Activated CD8-positive, alpha-beta T cell treated with anti-CD3 and anti-CD28 coated beads, Interleukin-2, amount 10 ng/mL, durations not matched to agents 7 days and 5 days (primary cell): ENCODE measurements around the gene MED1. TPM values are rescaled to one million over a fixed set of nuclear protein-coding genes. Genes with fewer than 3 reads are reported as not detected.

Experiments used
- ATAC-seq: fragments of 150-1000 bp; cut with Tn5 transposase; one replicate; pipeline ENCODE4 v1.10.0; 2021; ENCODE audit warnings: moderate library complexity
- CTCF ChIA-PET: fragments of 350-600 bp; sonication (Branson Sonifier 250); formaldehyde crosslinking; loops from one replicate; lab custom pipeline; 2021; ENCODE audit warnings: antibody characterized with exemption; lab: Charles Lee
- POLR2A ChIA-PET: fragments of 350-600 bp; sonication (Branson Sonifier 250); formaldehyde crosslinking; loops from one replicate; lab custom pipeline; 2021; ENCODE audit warnings: antibody characterized with exemption; lab: Charles Lee
- DNase-seq: peaks from one replicate; pipeline ENCODE4 v3.0.0-alpha.2; 2020
- H3K27ac Mint-ChIP-seq: one replicate; pipeline ENCODE4 v1.8.0; 2021; ENCODE audit warnings: mild to moderate bottlenecking, mixed read lengths
- H3K27me3 Mint-ChIP-seq: one replicate; pipeline ENCODE4 v1.8.0; 2021; ENCODE audit warnings: low read depth, mixed read lengths
- H3K36me3 Mint-ChIP-seq: one replicate; pipeline ENCODE4 v1.8.0; 2021; ENCODE audit warnings: low read depth, mixed read lengths
- H3K4me1 Mint-ChIP-seq: one replicate; pipeline ENCODE4 v1.8.0; 2021; ENCODE audit warnings: low read depth, mixed read lengths
- H3K4me3 Mint-ChIP-seq: one replicate; pipeline ENCODE4 v1.8.0; 2021; ENCODE audit warnings: mild to moderate bottlenecking, mixed read lengths
- H3K9me3 Mint-ChIP-seq: one replicate; pipeline ENCODE4 v1.8.0; 2022; ENCODE audit warnings: mixed read lengths; ENCODE audit not compliant: insufficient read depth
- total RNA-seq, 2 experiments: library from RNA; stranded (reverse); gene quantifications; one replicate each; pipeline ENCODE4 v1.2.3, GENCODE V29; 2021

Gene MED1
- total RNA-seq, 2 experiments from 2014 or later: 52.8 to 53.2 TPM

GRCh38 chr17:39359994-39360393, 91.1 kb downstream of the MED1 start:
- CTCF ChIA-PET: no interaction called here
- POLR2A ChIA-PET: no interaction called here
- no peaks in the 10 kb centered on the region for H3K27me3 Mint-ChIP-seq
- no peaks in the 10 kb centered on the region for H3K9me3 Mint-ChIP-seq
- no peak for ATAC-seq
- no peak overlapping the region for H3K4me3 Mint-ChIP-seq
- H3K4me1 Mint-ChIP-seq: no peaks in the 10 kb centered on the region
- no peaks in the 10 kb centered on the region for H3K36me3 Mint-ChIP-seq
- no peak overlapping the region for H3K27ac Mint-ChIP-seq
- DNase-seq: no peak

GRCh38 chr17:39357986-39358385, 93.1 kb downstream of the MED1 start:
- H3K4me1 Mint-ChIP-seq: no peaks in the 10 kb centered on the region
- no peaks in the 10 kb centered on the region for H3K9me3 Mint-ChIP-seq
- POLR2A ChIA-PET: no interaction called here
- H3K4me3 Mint-ChIP-seq: no peak overlapping the region
- no peaks in the 10 kb centered on the region for H3K27me3 Mint-ChIP-seq
- ATAC-seq (no peak), DNase-seq (no peak)
- CTCF ChIA-PET: interaction anchor here (1.3 kb wide), 1 partner anchor 113 kb away, joined by 3 read pairs; no protein-coding TSS in a partner anchor
- H3K27ac Mint-ChIP-seq: no peak overlapping the region
- no peaks in the 10 kb centered on the region for H3K36me3 Mint-ChIP-seq

- H3K9me3 Mint-ChIP-seq: no peaks in the 10 kb centered on the region
- CTCF ChIA-PET: interaction anchor here (1.3 kb wide), 1 partner anchor 113 kb away, joined by 3 read pairs; no protein-coding TSS in a partner anchor
- no peaks in the 10 kb centered on the region for H3K27me3 Mint-ChIP-seq
- POLR2A ChIA-PET: no interaction called here
- no peaks in the 10 kb centered on the region for H3K36me3 Mint-ChIP-seq
- DNase-seq: no peak
- H3K27ac Mint-ChIP-seq: no peak overlapping the region
- no peak for ATAC-seq
- no peaks in the 10 kb centered on the region for H3K4me1 Mint-ChIP-seq
- no peak overlapping the region for H3K4me3 Mint-ChIP-seq
These were observed 93.6 kb downstream of the MED1 start for GRCh38 chr17:39357488-39357887.

Other genes starting within 250 kb of the MED1 start
- gene STAC2, start 225.3 kb downstream of the MED1 start, total RNA-seq: not detected
- gene FBXL20, start 49.6 kb downstream of the MED1 start, total RNA-seq: 10 to 100 TPM; 11.2 to 11.8 TPM
- gene CDK12, start 10.2 kb upstream of the MED1 start, total RNA-seq: 10 to 100 TPM; 77.5 TPM
- gene NEUROD2, start 156.7 kb upstream of the MED1 start, total RNA-seq: not detected
- gene PPP1R1B, start 175.7 kb upstream of the MED1 start, total RNA-seq: not detected
- gene STARD3, start 185.9 kb upstream of the MED1 start, total RNA-seq: 10 to 100 TPM; 69.0 to 72.1 TPM
- gene TCAP, start 214.1 kb upstream of the MED1 start, total RNA-seq: 1 to 10 TPM; 1.3 to 1.8 TPM
- gene PNMT, start 217.2 kb upstream of the MED1 start, total RNA-seq: not detected
- 10 to 100 TPM; 12.3 to 14.7 TPM for gene PGAP3, start 236.8 kb upstream of the MED1 start, total RNA-seq
- 1 to 10 TPM; 2.1 to 3.0 TPM for gene ERBB2, start 248.8 kb upstream of the MED1 start, total RNA-seq